OCI-LY3 (cell line): ENCODE measurements around the gene CARD14.

Experiments
- H2AFZ ChIP-seq: fragments of 200-600, 300-600 bp; shearing (Covaris generic); 2 replicates; pipeline ENCODE4 v1.6.0; 2014; ENCODE audit warnings: antibody characterized with exemption, low read depth, low read length
- H3K27ac ChIP-seq: fragments of 200-600, 300-600 bp; sonication (generic); 2 replicates; pipeline ENCODE4 v1.5.1; 2014; ENCODE audit warnings: mild to moderate bottlenecking, low read length, moderate library complexity, mixed read lengths
- H3K27me3 ChIP-seq: fragments of 200-600, 300-600 bp; sonication (generic); 2 replicates; pipeline ENCODE4 v1.6.1; 2014; ENCODE audit warnings: low read depth, low read length, mixed read lengths
- H3K36me3 ChIP-seq: fragments of 200-600, 300-600 bp; sonication (generic); replicated peaks from 2 replicates; pipeline ENCODE3; 2014; ENCODE audit warnings: low read depth, low read length, mixed read lengths
- H3K4me1 ChIP-seq: fragments of 300-600, 200-600 bp; sonication (generic); 2 replicates; pipeline ENCODE4 v1.6.1; 2014; ENCODE audit warnings: low read length, mixed read lengths
- H3K4me2 ChIP-seq: fragments of 200-600, 300-600 bp; sonication (generic); 2 replicates; pipeline ENCODE4 v1.6.1; 2014; ENCODE audit warnings: low read length, mixed read lengths
- H3K4me3 ChIP-seq: fragments of 300-600, 200-600 bp; sonication (generic); 2 replicates; pipeline ENCODE4 v1.5.1; 2014; ENCODE audit warnings: antibody characterized with exemption, mild to moderate bottlenecking, low read length, moderate library complexity
- H3K79me2 ChIP-seq: fragments of 300-600, 200-600 bp; shearing (Covaris generic); 2 replicates; pipeline ENCODE4 v1.6.1; 2014; ENCODE audit warnings: mild to moderate bottlenecking, low read length, mixed read lengths
- H3K9ac ChIP-seq: fragments of 300-600, 200-600 bp; shearing (Covaris generic); 2 replicates; pipeline ENCODE4 v1.6.0; 2014; ENCODE audit warnings: mild to moderate bottlenecking, low read length, moderate library complexity
- H3K9me3 ChIP-seq: fragments of 200-600, 300-600 bp; shearing (Covaris generic); 2 replicates; pipeline ENCODE4 v1.6.1; 2014; ENCODE audit warnings: low read length, mixed read lengths; ENCODE audit not compliant: insufficient read depth
- H4K20me1 ChIP-seq: fragments of 200-600, 300-600 bp; sonication (generic); 2 replicates; pipeline ENCODE4 v1.6.1; 2016; ENCODE audit warnings: low read length, mixed read lengths; ENCODE audit not compliant: insufficient read depth
- EZH2phosphoT487 ChIP-seq: fragments of 200-600 bp; shearing (Covaris generic); IDR thresholded peaks from 2 replicates; pipeline ENCODE4 v1.6.1; 2018; ENCODE audit warnings: antibody characterized with exemption, mixed run types, low read depth
- TF ChIP-seq, protein P1 (sequence below): fragments of 200-600, 300-600 bp; sonication (generic); IDR thresholded peaks from 2 replicates; pipeline ENCODE4 v1.5.1; 2014; ENCODE audit warnings: antibody characterized with exemption, low read length, low read depth

CARD14 gene

DNA sequence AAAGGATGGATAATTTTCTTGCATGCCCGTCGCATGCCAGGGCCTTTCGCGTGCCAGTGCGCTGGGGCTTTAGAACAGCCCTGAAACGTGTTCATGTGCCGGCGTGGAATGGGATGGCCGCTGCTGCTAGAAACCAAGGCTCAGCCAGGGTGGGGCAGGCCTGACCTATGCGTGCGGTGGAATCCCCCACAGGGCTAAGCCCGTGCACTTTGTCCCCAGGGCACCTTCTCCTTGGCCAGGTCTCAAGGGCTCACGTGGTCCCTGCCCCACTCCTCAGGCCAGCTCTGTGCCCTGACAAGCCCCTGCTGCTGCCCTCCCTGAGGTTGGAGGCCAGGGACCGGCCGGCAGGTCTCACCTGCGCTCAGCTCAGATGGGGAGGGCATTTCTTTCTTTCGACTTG lies 77.7 kb downstream of the CARD14 start:
- Histone ChIP-seq H3K27ac (no peak overlapping the region), H2AFZ (no peak overlapping the region), H3K4me1 (peaks cover 3% of the 10 kb centered on the region), H3K79me2 (no peaks in the 10 kb centered on the region), H3K9me3 (no peaks in the 10 kb centered on the region), H3K4me3 (no peak overlapping the region), H3K9ac (no peak overlapping the region), H3K4me2 (no peak overlapping the region), H3K27me3 (no peaks in the 10 kb centered on the region), H4K20me1 (no peaks in the 10 kb centered on the region), H3K36me3 (no peaks in the 10 kb centered on the region)
- TF ChIP-seq, protein P1, sequence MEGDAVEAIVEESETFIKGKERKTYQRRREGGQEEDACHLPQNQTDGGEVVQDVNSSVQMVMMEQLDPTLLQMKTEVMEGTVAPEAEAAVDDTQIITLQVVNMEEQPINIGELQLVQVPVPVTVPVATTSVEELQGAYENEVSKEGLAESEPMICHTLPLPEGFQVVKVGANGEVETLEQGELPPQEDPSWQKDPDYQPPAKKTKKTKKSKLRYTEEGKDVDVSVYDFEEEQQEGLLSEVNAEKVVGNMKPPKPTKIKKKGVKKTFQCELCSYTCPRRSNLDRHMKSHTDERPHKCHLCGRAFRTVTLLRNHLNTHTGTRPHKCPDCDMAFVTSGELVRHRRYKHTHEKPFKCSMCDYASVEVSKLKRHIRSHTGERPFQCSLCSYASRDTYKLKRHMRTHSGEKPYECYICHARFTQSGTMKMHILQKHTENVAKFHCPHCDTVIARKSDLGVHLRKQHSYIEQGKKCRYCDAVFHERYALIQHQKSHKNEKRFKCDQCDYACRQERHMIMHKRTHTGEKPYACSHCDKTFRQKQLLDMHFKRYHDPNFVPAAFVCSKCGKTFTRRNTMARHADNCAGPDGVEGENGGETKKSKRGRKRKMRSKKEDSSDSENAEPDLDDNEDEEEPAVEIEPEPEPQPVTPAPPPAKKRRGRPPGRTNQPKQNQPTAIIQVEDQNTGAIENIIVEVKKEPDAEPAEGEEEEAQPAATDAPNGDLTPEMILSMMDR = no peak
- TF ChIP-seq EZH2phosphoT487 = no peak

DNA sequence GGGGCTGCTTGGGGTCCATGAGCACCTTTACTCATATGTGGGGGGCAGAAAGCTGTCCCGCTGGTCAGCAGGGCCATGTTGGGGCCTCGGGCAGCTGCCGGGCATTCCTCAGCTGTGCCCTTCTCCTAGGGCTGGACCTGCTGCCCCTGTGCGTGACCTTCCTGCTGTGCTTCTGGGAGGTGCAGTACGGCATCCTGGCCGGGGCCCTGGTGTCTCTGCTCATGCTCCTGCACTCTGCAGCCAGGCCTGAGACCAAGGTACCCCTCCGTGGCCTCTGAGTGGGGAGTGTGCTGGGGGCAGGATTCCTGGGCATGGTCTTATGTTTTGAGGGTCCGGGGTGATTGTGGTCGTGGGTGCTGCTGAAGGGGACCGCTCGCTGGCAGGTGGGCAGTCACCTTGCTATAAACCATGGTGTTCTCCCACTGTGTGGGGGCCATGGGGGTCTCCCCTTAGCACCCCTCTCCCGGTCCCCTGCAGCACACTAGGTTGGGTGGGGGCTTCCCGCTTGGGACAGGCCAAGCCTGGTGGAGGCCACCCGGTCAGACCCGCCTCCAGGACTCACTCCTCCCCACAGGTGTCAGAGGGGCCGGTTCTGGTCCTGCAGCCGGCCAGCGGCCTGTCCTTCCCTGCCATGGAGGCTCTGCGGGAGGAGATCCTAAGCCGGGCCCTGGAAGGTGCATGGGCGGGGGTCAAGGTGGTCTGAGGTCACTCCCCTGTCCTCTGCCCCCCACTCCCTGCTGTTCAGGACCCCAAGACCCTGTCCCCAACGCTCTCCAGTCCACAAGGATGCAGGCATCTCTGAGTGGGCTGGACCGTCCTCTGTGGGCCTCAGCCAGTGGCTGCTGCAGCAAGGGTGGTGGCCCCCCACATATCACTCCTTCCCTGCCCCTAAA lies 78.4 kb downstream of the CARD14 start:
- H3K4me1 ChIP-seq = peaks cover 10% of the 10 kb centered on the region
- no peak overlapping the region for H3K4me2 ChIP-seq
- H3K27me3 ChIP-seq = no peaks in the 10 kb centered on the region
- no peaks in the 10 kb centered on the region for H3K79me2 ChIP-seq
- no peak overlapping the region for H3K9ac ChIP-seq
- no peaks in the 10 kb centered on the region for H3K9me3 ChIP-seq
- no peak for TF ChIP-seq EZH2phosphoT487
- TF ChIP-seq, protein P1 = no peak
- no peaks in the 10 kb centered on the region for H3K36me3 ChIP-seq
- no peaks in the 10 kb centered on the region for H4K20me1 ChIP-seq
- H3K4me3 ChIP-seq = no peak overlapping the region
- H3K27ac ChIP-seq = no peak overlapping the region
- no peak overlapping the region for H2AFZ ChIP-seq

DNA sequence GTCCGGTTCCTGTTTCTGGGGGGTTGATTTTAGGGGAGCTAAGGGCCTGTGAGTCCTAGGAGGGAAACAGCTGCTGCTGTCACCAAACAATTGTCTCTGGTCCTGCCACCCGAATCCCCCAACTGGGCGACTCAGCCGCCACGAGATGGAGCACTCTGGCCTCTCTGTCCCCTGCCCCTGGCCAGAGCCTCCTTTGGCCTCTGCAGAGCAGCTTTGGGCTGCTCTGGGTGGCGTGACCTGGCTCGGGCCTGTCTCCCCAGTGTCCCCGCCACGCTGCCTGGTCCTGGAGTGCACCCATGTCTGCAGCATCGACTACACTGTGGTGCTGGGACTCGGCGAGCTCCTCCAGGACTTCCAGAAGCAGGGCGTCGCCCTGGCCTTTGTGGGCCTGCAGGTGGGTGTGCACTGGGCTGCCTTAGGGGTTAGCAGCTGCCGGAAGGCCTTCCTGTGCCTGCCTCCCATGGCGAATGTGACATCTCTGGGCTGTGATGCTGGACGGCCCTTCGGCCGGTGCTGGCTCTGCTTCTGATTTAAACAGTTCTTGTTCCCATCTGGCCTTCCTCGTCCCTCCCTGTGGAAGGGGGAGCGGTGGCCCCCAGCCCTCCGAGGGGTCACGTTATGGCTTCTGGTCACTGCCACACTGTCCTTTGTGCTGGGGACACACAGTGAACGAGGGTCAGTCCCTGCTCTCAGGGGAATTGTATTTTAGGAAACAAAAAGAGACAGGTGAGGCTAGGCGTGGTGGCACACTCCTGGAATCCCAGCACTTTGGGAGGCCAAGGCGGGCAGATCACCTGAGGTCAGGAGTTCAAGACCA lies 79.3 kb downstream of the CARD14 start:
- Histone ChIP-seq H3K4me3 (no peak overlapping the region), H3K4me2 (no peak overlapping the region), H3K9me3 (no peaks in the 10 kb centered on the region), H3K36me3 (no peaks in the 10 kb centered on the region), H3K4me1 (peaks cover 18% of the 10 kb centered on the region), H3K27ac (no peak overlapping the region), H3K9ac (no peak overlapping the region), H3K27me3 (no peaks in the 10 kb centered on the region), H3K79me2 (no peaks in the 10 kb centered on the region), H2AFZ (no peak overlapping the region), H4K20me1 (no peaks in the 10 kb centered on the region)
- no peak for TF ChIP-seq EZH2phosphoT487
- TF ChIP-seq, protein P1 = no peak

DNA sequence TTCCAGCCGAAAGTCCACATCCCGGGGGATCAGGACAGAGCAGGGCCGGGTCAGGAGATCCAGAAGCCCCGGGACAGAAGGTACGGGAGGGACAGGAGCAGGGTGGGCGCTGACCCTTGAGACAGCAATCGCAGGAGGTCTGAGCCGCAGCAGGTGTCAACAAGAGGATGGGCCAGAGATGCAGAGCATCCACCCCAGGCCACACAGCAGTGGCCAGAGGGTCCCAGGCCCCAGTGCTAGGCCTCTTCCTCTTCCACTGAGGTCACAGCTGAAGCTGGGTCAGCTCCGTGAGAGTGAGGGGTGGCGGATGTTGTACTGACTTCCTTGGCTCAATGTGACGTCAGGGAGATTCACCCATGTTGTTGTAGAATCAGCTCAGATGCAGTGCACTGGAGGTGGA lies 82.1 kb downstream of the CARD14 start:
- H3K9ac ChIP-seq = no peak overlapping the region
- no peaks in the 10 kb centered on the region for H4K20me1 ChIP-seq
- H3K79me2 ChIP-seq = no peaks in the 10 kb centered on the region
- no peaks in the 10 kb centered on the region for H3K36me3 ChIP-seq
- peaks cover 47% of the 10 kb centered on the region for H3K4me1 ChIP-seq
- no peaks in the 10 kb centered on the region for H3K9me3 ChIP-seq
- H2AFZ ChIP-seq = no peak overlapping the region
- TF ChIP-seq EZH2phosphoT487 = no peak
- TF ChIP-seq, protein P1 = no peak
- no peaks in the 10 kb centered on the region for H3K27me3 ChIP-seq
- no peak overlapping the region for H3K27ac ChIP-seq
- H3K4me2 ChIP-seq = no peak overlapping the region
- H3K4me3 ChIP-seq = no peak overlapping the region
